Sigmoid colon (tissue), 7 donors: Measurements from ENCODE around the gene HIVEP3. TPM values are rescaled to one million over a fixed set of nuclear protein-coding genes. Genes with fewer than 3 reads are reported as not detected.

Source experiments
- DNase-seq: peaks from one replicate; pipeline ENCODE4 v3.0.0-alpha.2; 2019
- H3K27ac ChIP-seq, 4 donors: fragments of 200-600 bp; sonication (generic); one replicate each; pipeline ENCODE4 v1.5.1; 2016 to 2019; ENCODE audit warnings: mild to moderate bottlenecking in 1 of 4
- H3K27me3 ChIP-seq, 3 donors: fragments of 200-600 bp; sonication (generic); one replicate each; pipeline ENCODE4 v1.5.1; 2019; ENCODE audit warnings: mild to moderate bottlenecking in 1 of 3
- H3K36me3 ChIP-seq, 4 donors: fragments of 200-600 bp; sonication (generic); one replicate each; pipeline ENCODE4 v1.5.1; 2016 to 2019
- H3K4me1 ChIP-seq, 4 donors: fragments of 200-600 bp; sonication (generic); one replicate each; pipeline ENCODE4 v1.5.1; 2017 to 2019
- H3K4me3 ChIP-seq, 4 donors: fragments of 200-600 bp; sonication (generic); one replicate each; pipeline ENCODE4 v1.5.1; 2017 to 2019; ENCODE audit warnings: mild to moderate bottlenecking in 2 of 4, moderate library complexity in 1 of 4
- H3K9me3 ChIP-seq, 4 donors: fragments of 200-600 bp in 3 of 4; sonication (generic) in 3 of 4; one replicate each; pipeline versions ENCODE4 v1.5.1 to v1.6.1; 2013 to 2019
- EP300 ChIP-seq, 4 donors: sonication (generic); formaldehyde crosslinking; IDR thresholded peaks; one replicate each; pipeline ENCODE4 v1.6.1; 2017; ENCODE audit warnings: antibody characterized with exemption in 4 of 4
- POLR2A ChIP-seq, 2 donors: fragments of 450-650 bp; IDR thresholded peaks; one replicate each; pipeline ENCODE4 v1.6.1; 2016; ENCODE audit warnings: antibody characterized with exemption in 2 of 2, mild to moderate bottlenecking in 2 of 2, moderate library complexity in 2 of 2
- POLR2AphosphoS5 ChIP-seq, 4 donors: sonication (generic); formaldehyde crosslinking; IDR thresholded peaks; one replicate each; pipeline ENCODE4 v1.6.1; 2017; ENCODE audit warnings: antibody characterized with exemption in 4 of 4
- WGBS, 2 donors: extraction: QIAGEN DNeasy Blood & Tissue Kit; methylation state at CpG; one replicate each; pipeline ENCODE4 v1.1.7; 2013; 5-methylcytosine and 5-hydroxymethylcytosine counted together
- intact Hi-C: fragments of 100-400 bp; cut with DNase I; formaldehyde crosslinking; loops from one replicate; pipeline ENCODE4 v1.15.1; 2023
- polyA plus RNA-seq, 3 donors: library from polyadenylated mRNA; stranded (reverse); fragments of 200-250 nt; gene quantifications; one replicate each; pipeline ENCODE4 v1.2.3, GENCODE V29; 2013
- total RNA-seq, 4 donors: library from RNA; depleted of rRNA; stranded (reverse); fragments of >200 nt; gene quantifications; one replicate each; pipeline ENCODE4 v1.1.0, GENCODE V29; 2016
- TF ChIP-seq, protein P1 (sequence below), 4 experiments: fragments of 450-650 bp in 3 of 4; fragments of 200-600 bp in 1 of 4; IDR thresholded peaks; one replicate each; pipeline ENCODE4 v1.5.1; 2016 to 2019; ENCODE audit warnings: antibody characterized with exemption in 4 of 4, mild to moderate bottlenecking in 3 of 4, moderate library complexity in 2 of 4
- donor health status: healthy with polysubstance abuse.
- donor health status: Bipolar disorder and iron deficiency.
- donor health status: healthy.

Gene HIVEP3
- total and polyA plus RNA-seq, 7 donors = 1.4 to 7.8 (median 3.2) TPM

DNA sequence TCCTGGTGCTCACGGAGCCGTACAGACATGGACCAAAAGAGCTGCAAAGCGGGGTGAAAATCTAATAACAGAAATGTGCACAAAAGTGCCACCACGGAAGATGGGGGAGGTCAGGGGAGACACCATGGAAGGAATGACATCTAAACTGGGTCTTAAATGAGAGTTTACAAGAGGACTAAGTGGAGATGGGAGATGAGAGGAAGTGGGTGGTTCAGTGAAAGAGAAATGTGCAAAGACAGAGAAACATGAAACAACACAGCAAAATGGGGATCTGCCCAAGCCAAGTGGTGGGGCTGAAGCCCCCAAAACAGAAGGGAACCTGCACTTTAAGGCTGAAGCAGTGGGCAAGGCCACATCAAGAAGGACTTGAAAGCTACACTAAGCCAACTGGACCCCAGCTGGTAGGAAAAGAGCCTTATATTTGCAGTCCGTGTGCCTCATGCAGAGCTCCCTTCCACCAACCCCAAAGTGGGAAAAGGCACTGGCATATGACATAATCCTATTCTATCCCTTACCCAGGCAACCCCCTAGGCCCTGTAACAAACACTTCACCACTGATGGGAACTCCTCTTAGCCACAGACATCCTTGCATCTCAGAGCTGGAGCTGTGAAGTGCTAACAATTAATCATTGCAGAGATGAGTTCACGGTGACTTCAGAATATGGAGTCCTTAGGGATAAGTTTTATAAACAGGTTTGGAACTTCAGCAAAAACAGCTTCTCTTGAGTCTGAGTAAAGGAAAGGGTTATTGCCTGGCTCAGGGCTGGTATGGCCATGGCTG lies 235.7 kb downstream of the HIVEP3 start:
- no peaks in the 10 kb centered on the region for H3K9me3 ChIP-seq
- no peaks in the 10 kb centered on the region for H3K27me3 ChIP-seq
- WGBS, 2 donors = 86 to 92% methylated on average over 6 of the region's 6 CpGs
- no peak overlapping the region for H3K27ac ChIP-seq
- H3K36me3 ChIP-seq = no peaks in the 10 kb centered on the region
- DNase-seq = no peak
- intact Hi-C loops = no loop called here
- H3K4me1 ChIP-seq = peaks cover 0 to 12% (median 0%) of the 10 kb centered on the region in 4 donors
- TF ChIP-seq EP300 (IDR thresholded peaks at IDR 0.05) = no peak
- no peak for TF ChIP-seq POLR2AphosphoS5 (IDR thresholded peaks at IDR 0.05)
- TF ChIP-seq, protein P1, sequence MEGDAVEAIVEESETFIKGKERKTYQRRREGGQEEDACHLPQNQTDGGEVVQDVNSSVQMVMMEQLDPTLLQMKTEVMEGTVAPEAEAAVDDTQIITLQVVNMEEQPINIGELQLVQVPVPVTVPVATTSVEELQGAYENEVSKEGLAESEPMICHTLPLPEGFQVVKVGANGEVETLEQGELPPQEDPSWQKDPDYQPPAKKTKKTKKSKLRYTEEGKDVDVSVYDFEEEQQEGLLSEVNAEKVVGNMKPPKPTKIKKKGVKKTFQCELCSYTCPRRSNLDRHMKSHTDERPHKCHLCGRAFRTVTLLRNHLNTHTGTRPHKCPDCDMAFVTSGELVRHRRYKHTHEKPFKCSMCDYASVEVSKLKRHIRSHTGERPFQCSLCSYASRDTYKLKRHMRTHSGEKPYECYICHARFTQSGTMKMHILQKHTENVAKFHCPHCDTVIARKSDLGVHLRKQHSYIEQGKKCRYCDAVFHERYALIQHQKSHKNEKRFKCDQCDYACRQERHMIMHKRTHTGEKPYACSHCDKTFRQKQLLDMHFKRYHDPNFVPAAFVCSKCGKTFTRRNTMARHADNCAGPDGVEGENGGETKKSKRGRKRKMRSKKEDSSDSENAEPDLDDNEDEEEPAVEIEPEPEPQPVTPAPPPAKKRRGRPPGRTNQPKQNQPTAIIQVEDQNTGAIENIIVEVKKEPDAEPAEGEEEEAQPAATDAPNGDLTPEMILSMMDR (IDR thresholded peaks at IDR 0.05) = no peak
- TF ChIP-seq POLR2A (IDR thresholded peaks at IDR 0.05) = no peak
- H3K4me3 ChIP-seq = no peak overlapping the region

DNA sequence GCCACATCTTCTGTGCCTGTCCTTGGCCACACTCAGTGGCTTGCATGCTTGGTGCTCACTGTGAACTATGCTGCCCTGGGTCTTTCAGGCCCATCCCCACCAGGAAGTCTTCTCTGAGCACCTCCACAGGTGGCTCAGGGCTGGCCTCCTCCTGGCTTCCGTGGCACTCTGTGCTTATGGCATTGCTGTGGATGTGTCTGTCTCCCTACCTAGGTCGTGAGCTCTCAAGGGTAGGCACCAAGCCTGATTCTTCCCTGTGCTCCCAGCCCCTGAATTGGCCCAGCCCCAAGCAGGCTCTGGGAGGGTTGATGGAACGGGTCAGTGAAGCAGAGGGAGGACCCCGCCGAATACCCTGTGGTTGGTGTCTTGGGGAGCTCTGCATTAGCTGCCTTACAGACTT lies 236.6 kb downstream of the HIVEP3 start:
- Histone ChIP-seq H3K36me3 (no peaks in the 10 kb centered on the region), H3K4me1 (peaks cover 0 to 12% (median 0%) of the 10 kb centered on the region in 4 donors), H3K4me3 (no peak overlapping the region), H3K27ac (no peak overlapping the region), H3K9me3 (no peaks in the 10 kb centered on the region), H3K27me3 (no peaks in the 10 kb centered on the region)
- TF ChIP-seq EP300 (IDR thresholded peaks at IDR 0.05) = no peak
- TF ChIP-seq POLR2AphosphoS5 (IDR thresholded peaks at IDR 0.05) = no peak
- no peak for TF ChIP-seq POLR2A (IDR thresholded peaks at IDR 0.05)
- TF ChIP-seq, protein P1 (IDR thresholded peaks at IDR 0.05) = no peak
- no peak for DNase-seq
- WGBS, 2 donors = 94 to 95% methylated on average over 5 of the region's 5 CpGs
- intact Hi-C loops = no loop called here

DNA sequence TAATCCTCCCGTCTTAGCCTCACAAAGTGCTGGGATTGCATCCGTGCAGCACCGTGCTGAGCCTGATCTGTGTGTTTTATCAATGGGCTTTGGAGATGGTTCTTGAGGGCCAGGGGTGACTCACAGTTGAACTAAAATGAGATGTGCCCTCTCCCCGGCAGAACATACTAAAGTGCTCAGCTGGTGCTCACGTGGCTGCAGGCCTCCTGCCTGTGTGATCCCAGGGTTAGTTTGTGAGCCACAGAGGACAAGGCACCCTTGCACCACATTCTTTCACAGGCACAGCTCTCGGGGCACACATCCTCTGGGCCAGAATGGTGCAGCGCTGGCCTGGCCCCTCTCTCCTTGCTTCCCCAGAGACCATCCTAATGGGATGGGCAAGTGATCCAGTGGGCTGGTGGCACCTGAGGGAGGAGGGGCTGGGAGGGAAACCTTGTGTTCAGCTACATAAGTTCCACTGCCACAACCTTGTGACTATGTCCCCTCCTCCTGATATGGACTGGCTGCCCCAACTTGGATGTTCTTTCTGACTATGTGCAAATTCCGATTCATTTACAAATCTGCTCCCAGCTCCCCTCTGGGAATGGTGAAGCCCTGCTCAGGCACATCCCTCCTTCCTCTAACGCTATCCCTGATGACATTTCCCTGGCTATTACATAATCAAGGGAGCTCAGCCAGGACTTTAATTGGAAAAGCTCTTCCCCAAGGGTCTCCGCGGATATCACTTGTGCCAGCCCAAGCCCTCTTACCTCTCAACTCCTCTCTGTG lies 237.2 kb downstream of the HIVEP3 start:
- Histone ChIP-seq H3K36me3 (no peaks in the 10 kb centered on the region), H3K9me3 (no peaks in the 10 kb centered on the region), H3K4me3 (no peak overlapping the region), H3K4me1 (peaks cover 0 to 12% (median 0%) of the 10 kb centered on the region in 4 donors), H3K27ac (no peak overlapping the region), H3K27me3 (no peaks in the 10 kb centered on the region)
- WGBS, 2 donors = 84 to 86% methylated on average over 11 of the region's 11 CpGs
- DNase-seq = no peak
- intact Hi-C loops = no loop called here
- TF ChIP-seq, protein P1 (IDR thresholded peaks at IDR 0.05) = no peak
- no peak for TF ChIP-seq POLR2A (IDR thresholded peaks at IDR 0.05)
- no peak for TF ChIP-seq POLR2AphosphoS5 (IDR thresholded peaks at IDR 0.05)
- TF ChIP-seq EP300 (IDR thresholded peaks at IDR 0.05) = no peak

DNA sequence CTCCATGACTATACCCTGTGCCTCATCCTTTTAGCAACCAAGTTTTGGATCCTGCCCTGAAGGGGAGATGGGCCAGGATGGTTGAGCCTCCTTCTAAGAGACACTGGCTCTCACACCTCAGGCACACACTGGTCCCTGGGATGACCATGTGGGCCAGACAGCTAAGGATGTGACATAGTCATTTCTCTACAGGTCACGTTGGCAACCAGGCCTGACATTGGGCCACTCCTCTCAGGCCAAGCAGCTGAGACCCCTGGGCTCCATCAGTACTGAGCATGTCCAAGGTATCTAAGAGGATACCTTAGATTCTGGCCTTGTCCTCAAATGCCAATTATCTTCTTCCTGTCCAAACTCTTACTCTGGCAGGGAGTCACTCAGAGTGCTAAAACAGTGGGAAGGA lies 238.7 kb downstream of the HIVEP3 start:
- intact Hi-C loops = no loop called here
- Histone ChIP-seq H3K27ac (no peak overlapping the region), H3K4me3 (no peak overlapping the region), H3K36me3 (no peaks in the 10 kb centered on the region), H3K9me3 (no peaks in the 10 kb centered on the region), H3K4me1 (peaks cover 0 to 12% (median 0%) of the 10 kb centered on the region in 4 donors), H3K27me3 (no peaks in the 10 kb centered on the region)
- no peak for TF ChIP-seq POLR2A (IDR thresholded peaks at IDR 0.05)
- TF ChIP-seq EP300 (IDR thresholded peaks at IDR 0.05) = no peak
- TF ChIP-seq POLR2AphosphoS5 (IDR thresholded peaks at IDR 0.05) = no peak
- TF ChIP-seq, protein P1 (IDR thresholded peaks at IDR 0.05) = no peak
- DNase-seq = no peak
- 87 to 89% methylated on average over 1 of the region's 1 CpG for WGBS, 2 donors
